H1 (cell line): Measurements from ENCODE around the gene RARRES1. TPM values are rescaled to one million over a fixed set of nuclear protein-coding genes. Genes with fewer than 3 reads are reported as not detected.

ENCODE experiments used
- CTCF ChIA-PET: fragments of 300-600 bp; sonication (Branson Sonifier 250); formaldehyde crosslinking; loops from one replicate; lab custom pipeline; 2021; ENCODE audit not compliant: partially characterized antibody; lab: Charles Lee
- POLR2A ChIA-PET: fragments of 300-600 bp; sonication (Branson Sonifier 250); formaldehyde crosslinking; loops from one replicate; lab custom pipeline; 2021; ENCODE audit warnings: inconsistent platforms; ENCODE audit not compliant: partially characterized antibody; lab: Charles Lee
- DNase-seq, 2 experiments: peaks; one replicate each; pipeline versions ENCODE4 v3.0.0 to v3.0.0-alpha.2; 2010 to 2022; ENCODE audit warnings: low spot score in 2 of 2, low read depth in 1 of 2, mixed read lengths in 1 of 2
- FAIRE-seq: peaks from 2 replicates; lab custom pipeline; 2011; peaks lifted over from hg19 to GRCh38; lab: Jason Lieb, UNC
- H2AFZ ChIP-seq: 2 replicates; pipeline ENCODE4 v1.8.1; 2012; ENCODE audit warnings: low read length, inconsistent platforms
- H2AK5ac ChIP-seq: 2 replicates; pipeline ENCODE4 v1.6.1; 2013; ENCODE audit warnings: low read depth, low read length
- H2BK120ac ChIP-seq: replicated peaks from 2 replicates; pipeline ENCODE3; 2013; ENCODE audit warnings: low read depth, low read length, inconsistent platforms
- H2BK12ac ChIP-seq: 2 replicates; pipeline ENCODE4 v1.6.1; 2013; ENCODE audit warnings: low read depth, low read length
- H2BK15ac ChIP-seq: 2 replicates; pipeline ENCODE4 v1.6.1; 2013; ENCODE audit warnings: low read length
- H2BK20ac ChIP-seq: 2 replicates; pipeline ENCODE4 v1.6.1; 2013; ENCODE audit warnings: low read length
- H2BK5ac ChIP-seq: 2 replicates; pipeline ENCODE4 v1.6.1; 2013; ENCODE audit warnings: low read depth, low read length
- H3K14ac ChIP-seq: 2 replicates; pipeline ENCODE4 v1.6.1; 2013; ENCODE audit warnings: inconsistent platforms; ENCODE audit not compliant: insufficient read length
- H3K18ac ChIP-seq: 2 replicates; pipeline ENCODE4 v1.6.1; 2013; ENCODE audit warnings: low read length; ENCODE audit errors: extremely low read depth
- H3K23ac ChIP-seq: 2 replicates; pipeline ENCODE4 v1.6.1; 2013; ENCODE audit warnings: inconsistent platforms; ENCODE audit not compliant: insufficient read length
- H3K23me2 ChIP-seq: 2 replicates; pipeline ENCODE4 v1.6.1; 2013; ENCODE audit warnings: low read depth, low read length
- H3K27ac ChIP-seq: 2 replicates; pipeline ENCODE4 v1.6.1; 2011; ENCODE audit warnings: low read depth, low read length, inconsistent platforms
- H3K27me3 ChIP-seq, 4 experiments: replicated peaks in 1 of 4; 1 replicate in 1 of 4; 2 replicates in 3 of 4; pipeline versions ENCODE4 v1.6.1 to v1.8.1; 2011 to 2013; ENCODE audit warnings: low read length in 3 of 4, mild to moderate bottlenecking in 3 of 4, inconsistent platforms in 2 of 4, mixed read lengths in 2 of 4, moderate library complexity in 1 of 4; ENCODE audit not compliant: control insufficient read depth in 3 of 4, insufficient read depth in 3 of 4; ENCODE audit errors: extremely low read depth in 1 of 4
- H3K36me3 ChIP-seq, 4 experiments: 2 replicates each; pipeline versions ENCODE4 v1.6.1 to v1.8.1; 2011 to 2013; ENCODE audit warnings: mild to moderate bottlenecking in 4 of 4, low read length in 3 of 4, moderate library complexity in 2 of 4, control low read depth in 1 of 4, inconsistent platforms in 1 of 4; ENCODE audit not compliant: insufficient read depth in 4 of 4, control insufficient read depth in 2 of 4
- H3K4ac ChIP-seq: replicated peaks from 2 replicates; pipeline ENCODE3; 2013; ENCODE audit warnings: low read length, low read depth, mixed read lengths, inconsistent platforms; ENCODE audit not compliant: insufficient read length
- H3K4me1 ChIP-seq, 4 experiments: replicated peaks in 1 of 4; 1 replicate in 1 of 4; 2 replicates in 3 of 4; pipeline versions ENCODE4 v1.6.1 to v1.8.1; 2011 to 2013; ENCODE audit warnings: low read length in 3 of 4, inconsistent platforms in 2 of 4, mixed read lengths in 1 of 4; ENCODE audit not compliant: insufficient read depth in 4 of 4, control insufficient read depth in 3 of 4
- H3K4me2 ChIP-seq, 2 experiments: 2 replicates each; pipeline versions ENCODE4 v1.6.1 to v1.8.1; 2011 to 2013; ENCODE audit warnings: low read depth in 2 of 2, low read length in 2 of 2, control low read depth in 1 of 2, inconsistent platforms in 1 of 2, mild to moderate bottlenecking in 1 of 2; ENCODE audit not compliant: insufficient read depth in 1 of 2
- H3K4me3 ChIP-seq, 4 experiments: fragments of 200-600, 300-600 bp in 1 of 4; sonication (generic), shearing (Covaris generic), sonication (Bioruptor Twin) in 1 of 4; 2 replicates each; pipeline versions ENCODE4 v1.5.1 to v1.8.1; 2011 to 2016; ENCODE audit warnings: low read length in 4 of 4, low read depth in 3 of 4, control low read depth in 2 of 4, inconsistent platforms in 2 of 4, mild to moderate bottlenecking in 2 of 4, mixed read lengths in 1 of 4, moderate library complexity in 1 of 4; ENCODE audit not compliant: insufficient read depth in 2 of 4; ENCODE audit errors: extremely low read depth in 1 of 4
- H3K56ac ChIP-seq: replicated peaks from 2 replicates; pipeline ENCODE3; 2013; ENCODE audit warnings: low read depth, mild to moderate bottlenecking, mixed read lengths, low read length, inconsistent platforms; ENCODE audit not compliant: insufficient read length
- H3K79me1 ChIP-seq: 2 replicates; pipeline ENCODE4 v1.6.1; 2013; ENCODE audit warnings: low read depth, low read length, control low read depth
- H3K79me2 ChIP-seq, 2 experiments: 2 replicates each; pipeline versions ENCODE4 v1.6.1 to v1.8.1; 2012 to 2013; ENCODE audit warnings: low read length in 2 of 2, mild to moderate bottlenecking in 2 of 2, inconsistent platforms in 1 of 2; ENCODE audit not compliant: insufficient read depth in 2 of 2, control insufficient read depth in 1 of 2
- H3K9ac ChIP-seq, 4 experiments: replicated peaks in 1 of 4; 1 replicate in 1 of 4; 2 replicates in 3 of 4; pipeline versions ENCODE4 v1.6.1 to v1.8.1; 2011 to 2013; ENCODE audit warnings: low read depth in 3 of 4, low read length in 3 of 4, control low read depth in 2 of 4, mild to moderate bottlenecking in 2 of 4, moderate library complexity in 2 of 4, inconsistent platforms in 1 of 4; ENCODE audit errors: extremely low read depth in 1 of 4
- H3K9me3 ChIP-seq, 2 experiments: 2 replicates each; pipeline versions ENCODE4 v1.6.1 to v1.8.1; 2012 to 2013; ENCODE audit warnings: mild to moderate bottlenecking in 2 of 2, moderate library complexity in 2 of 2, control low read depth in 1 of 2, inconsistent platforms in 1 of 2, low read depth in 1 of 2, low read length in 1 of 2, mixed read lengths in 1 of 2; ENCODE audit not compliant: insufficient read depth in 2 of 2
- H4K20me1 ChIP-seq, 2 experiments: replicated peaks in 1 of 2; 2 replicates each; pipeline versions ENCODE3 to v1.8.1; 2011 to 2013; ENCODE audit warnings: inconsistent platforms in 2 of 2, low read length in 2 of 2, mild to moderate bottlenecking in 1 of 2; ENCODE audit not compliant: insufficient read depth in 2 of 2, control insufficient read depth in 1 of 2
- H4K5ac ChIP-seq: 2 replicates; pipeline ENCODE4 v1.6.1; 2013; ENCODE audit warnings: low read length, low read depth, mixed read lengths, inconsistent platforms; ENCODE audit not compliant: insufficient read length
- H4K8ac ChIP-seq: 2 replicates; pipeline ENCODE4 v1.8.0; 2013; ENCODE audit warnings: mild to moderate bottlenecking, moderate library complexity, low read length, inconsistent platforms; ENCODE audit not compliant: insufficient read depth; ENCODE audit errors: extremely low read depth
- H4K91ac ChIP-seq: replicated peaks from 2 replicates; pipeline ENCODE3; 2013; ENCODE audit warnings: low read length, mixed read lengths, inconsistent platforms; ENCODE audit not compliant: insufficient read length
- CHD2 ChIP-seq: IDR thresholded peaks from 2 replicates; pipeline ENCODE4 v1.6.1; 2012; ENCODE audit warnings: low read length, improper control_type of control experiment
- RXRA ChIP-seq: IDR thresholded peaks from 2 replicates; pipeline ENCODE4 v1.6.1; 2011; ENCODE audit warnings: low read depth, mild to moderate bottlenecking, low read length, moderate library complexity; ENCODE audit not compliant: insufficient read depth
- SIX5 ChIP-seq: IDR thresholded peaks from 2 replicates; pipeline ENCODE4 v1.6.1; 2011; ENCODE audit warnings: mild to moderate bottlenecking, low read depth, low read length
- TCF12 ChIP-seq: IDR thresholded peaks from 2 replicates; pipeline ENCODE4 v1.6.1; 2011; ENCODE audit warnings: low read depth, mild to moderate bottlenecking, low read length
- WGBS, 2 experiments: shearing (Covaris generic) in 1 of 2; methylation state at CpG; one replicate each; pipeline versions ENCODE4 v1.1.6 to v1.1.7; 2013 to 2015; ENCODE audit warnings: low lambda C conversion rate in 2 of 2, mixed read lengths in 2 of 2, inconsistent platforms in 1 of 2, low coverage in 1 of 2, missing lambda C conversion rate in 1 of 2; ENCODE audit not compliant: insufficient replicate concordance in 2 of 2, insufficient coverage in 1 of 2, insufficient read length in 1 of 2; ENCODE audit errors: extremely low coverage in 1 of 2, missing lambda C conversion rate in 1 of 2; 5-methylcytosine and 5-hydroxymethylcytosine counted together
- polyA plus RNA-seq, 7 experiments: library from polyadenylated mRNA; depleted of rRNA in 3 of 7; stranded (reverse) in 5 of 7; unstranded in 2 of 7; fragments of >200 nt in 5 of 7; fragments of 200-250 nt in 2 of 7; gene quantifications; 1 replicate in 5 of 7; 2 replicates in 1 of 7; 4 replicates in 1 of 7; pipeline versions ENCODE4 v1.2.1 to v1.2.3, GENCODE V29; 2011 to 2013; ENCODE audit warnings: missing spikeins in 2 of 7, mixed read lengths in 2 of 7
- total RNA-seq: library from RNA; stranded (reverse); fragmentation: NEBNext Ultra II Directional; extraction: Animal tissue kit (Norgen Biotek cat#: 25700); gene quantifications from 2 replicates; pipeline ENCODE4 v1.2.1, GENCODE V29; 2021

Gene RARRES1
- total and polyA plus RNA-seq, 2 of the 8 experiments (the other 6 are each of a cell fraction or from before 2014, with no cell fraction given): 0.26 to 0.71 TPM

GRCh38 chr3:158769952-158770740 lies 37.9 kb upstream of the RARRES1 start:
- Histone ChIP-seq H2AK5ac (no peak overlapping the region), H2BK12ac (no peak overlapping the region), H4K20me1 (no peaks in the 10 kb centered on the region), H3K79me2 (no peaks in the 10 kb centered on the region), H3K4ac (no peak overlapping the region), H3K27me3 (no peaks in the 10 kb centered on the region), H3K4me1 (peaks cover 3 to 7% (median 7%) of the 10 kb centered on the region in 4 experiments; a peak in 4 of 7 replicates), H3K9me3 (no peaks in the 10 kb centered on the region), H3K56ac (no peak overlapping the region), H2BK120ac (no peak overlapping the region), H3K27ac (no peak overlapping the region), H3K79me1 (no peaks in the 10 kb centered on the region), H3K4me3 (no peak overlapping the region), H3K18ac (no peak overlapping the region), H4K91ac (no peak overlapping the region), H3K14ac (no peak overlapping the region), H2BK15ac (no peak overlapping the region), H3K4me2 (no peak overlapping the region), H2BK20ac (no peak overlapping the region), H3K9ac (no peak overlapping the region), H2BK5ac (no peak overlapping the region), H4K8ac (no peak overlapping the region), H4K5ac (no peak overlapping the region), H2AFZ (no peak overlapping the region), H3K23ac (no peak overlapping the region), H3K23me2 (no peaks in the 10 kb centered on the region), H3K36me3 (no peaks in the 10 kb centered on the region)
- no peak for DNase-seq
- WGBS, 2 experiments: 88% methylated on average over 10 of the region's 10 CpGs; no CpG with 5 or more reads in 1 of the 2 experiments
- POLR2A ChIA-PET: interaction anchor here (0.6 kb wide), 1 partner anchor 10 kb away, joined by 3 read pairs; no protein-coding TSS in a partner anchor
- no peak for FAIRE-seq
- CTCF ChIA-PET: interaction anchor here (0.9 kb wide), 1 partner anchor 25 kb away, joined by 3 read pairs; no protein-coding TSS in a partner anchor
- 0 out of 2 replicates have a peak, but pooled peaks have one; percentile 63 for TF ChIP-seq TCF12
- TF ChIP-seq RXRA: no peak
- no peak for TF ChIP-seq SIX5
- no peak for TF ChIP-seq CHD2
